Activated T-cell treated with anti-CD3 and anti-CD28 coated beads for 48 hours (primary cell): ENCODE measurements around the gene DNAJA3.
"Not testable (repeated sequence)": the region's sequence is repeated elsewhere in the genome, so short reads cannot be mapped to it uniquely, and the experiment has no call there.

ENCODE experiments used
- DNase-seq: peaks from one replicate; pipeline ENCODE4 v3.0.0-alpha.2; 2020; ENCODE audit warnings: low read depth

The DNAJA3 gene

DNA sequence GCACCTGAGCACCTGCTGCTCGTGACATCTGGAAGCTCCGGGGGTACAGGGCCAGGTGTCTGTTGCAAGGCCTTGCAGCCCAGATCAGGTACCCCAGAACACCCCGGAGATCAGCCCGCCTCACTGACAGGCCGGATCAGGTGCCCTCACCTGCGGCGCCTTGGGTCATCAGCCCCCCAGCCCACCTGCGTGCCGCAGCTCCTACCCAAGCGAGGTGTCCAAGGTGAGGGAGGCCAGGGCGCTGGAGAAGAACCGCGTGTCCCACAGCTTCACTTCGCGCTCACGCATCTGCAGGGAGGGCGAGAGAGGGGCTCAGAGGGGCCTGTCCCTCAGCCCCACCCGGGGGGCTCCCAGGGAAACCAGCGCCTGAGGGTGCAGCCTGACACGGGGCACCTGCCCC, 37.9 kb upstream of the DNAJA3 start:
- DNase-seq, result no peak

DNA sequence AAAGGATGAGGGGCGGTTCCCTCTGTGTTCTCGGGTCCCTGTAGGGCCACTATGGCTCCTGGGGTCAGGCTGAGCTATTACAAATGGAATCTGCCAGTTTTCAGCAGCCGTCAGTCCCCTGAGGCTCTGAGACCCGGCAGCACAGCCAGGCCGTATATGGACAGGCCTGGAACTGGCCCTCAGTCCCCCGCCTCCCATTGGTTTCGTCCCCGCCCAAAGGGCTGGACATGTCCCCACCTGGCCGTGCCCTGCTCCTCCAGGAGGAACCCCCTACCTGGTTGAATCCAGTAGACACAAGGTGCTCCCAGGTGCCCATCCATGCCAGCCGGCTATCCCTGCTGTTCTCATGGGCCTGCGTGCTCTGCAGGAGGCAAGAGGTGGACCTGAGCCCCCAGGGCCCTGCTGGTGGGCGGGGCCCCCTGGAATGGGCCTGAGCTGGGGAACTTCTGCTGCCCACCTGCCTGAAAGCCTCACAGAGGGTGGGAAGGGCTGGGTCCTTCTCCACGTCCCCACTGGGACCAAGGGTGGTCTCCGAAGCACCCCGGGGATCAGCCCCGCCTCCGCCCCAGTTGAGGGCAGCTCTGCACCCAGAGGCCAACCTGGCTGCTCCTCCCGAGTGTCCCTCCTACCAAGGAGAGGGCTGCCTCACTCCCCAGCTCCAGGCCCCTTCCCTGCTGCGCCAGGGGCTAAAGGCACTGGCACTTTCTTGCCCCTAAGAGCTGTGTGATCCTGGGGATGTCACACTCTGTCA, 37.2 kb upstream of the DNAJA3 start:
- DNase-seq, result no peak

DNA sequence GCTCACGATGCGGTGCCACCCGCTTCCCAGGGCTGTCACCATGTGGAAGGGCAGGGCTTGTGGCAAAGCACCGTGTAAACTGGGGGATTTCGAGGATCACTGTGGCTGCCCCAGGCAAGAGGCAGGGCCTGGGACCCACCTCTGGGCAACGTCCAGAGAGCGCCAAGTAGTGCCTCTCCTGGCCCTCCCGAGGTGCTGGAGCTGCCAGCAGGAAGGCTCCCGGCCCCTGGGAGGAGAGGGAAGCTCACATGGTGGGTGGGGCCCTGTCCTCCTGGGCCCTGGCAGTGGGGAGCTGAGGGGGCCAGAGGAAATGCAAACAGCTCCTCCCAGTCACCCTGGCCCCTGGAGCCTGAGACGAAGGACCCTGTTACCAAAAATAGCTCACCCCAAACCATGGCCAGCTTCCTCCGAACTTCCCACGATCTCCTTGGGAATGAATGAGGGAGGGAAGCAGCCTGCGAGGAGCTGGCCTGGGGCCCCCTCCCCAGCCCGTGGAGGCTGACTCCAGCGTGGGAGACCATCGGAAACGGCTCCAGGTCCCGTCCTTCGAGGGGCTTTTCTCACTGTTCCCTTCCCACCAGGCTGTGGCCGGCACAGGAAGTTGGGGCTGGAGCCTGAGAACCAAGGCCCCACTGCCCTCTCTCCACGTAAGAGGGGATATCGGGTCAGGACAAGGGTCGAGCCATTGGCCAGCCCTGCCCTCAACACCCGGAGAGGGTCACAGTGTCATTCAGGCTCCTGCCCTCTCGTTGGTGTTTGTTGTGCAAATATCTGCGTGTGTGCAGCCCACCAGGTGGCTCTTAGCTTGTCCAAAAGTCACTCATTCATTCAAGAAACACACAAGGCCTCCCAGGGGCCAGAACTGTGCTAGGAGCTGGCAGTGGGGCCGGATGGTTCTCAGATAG, 36.4 kb upstream of the DNAJA3 start:
- no peak for DNase-seq

DNA sequence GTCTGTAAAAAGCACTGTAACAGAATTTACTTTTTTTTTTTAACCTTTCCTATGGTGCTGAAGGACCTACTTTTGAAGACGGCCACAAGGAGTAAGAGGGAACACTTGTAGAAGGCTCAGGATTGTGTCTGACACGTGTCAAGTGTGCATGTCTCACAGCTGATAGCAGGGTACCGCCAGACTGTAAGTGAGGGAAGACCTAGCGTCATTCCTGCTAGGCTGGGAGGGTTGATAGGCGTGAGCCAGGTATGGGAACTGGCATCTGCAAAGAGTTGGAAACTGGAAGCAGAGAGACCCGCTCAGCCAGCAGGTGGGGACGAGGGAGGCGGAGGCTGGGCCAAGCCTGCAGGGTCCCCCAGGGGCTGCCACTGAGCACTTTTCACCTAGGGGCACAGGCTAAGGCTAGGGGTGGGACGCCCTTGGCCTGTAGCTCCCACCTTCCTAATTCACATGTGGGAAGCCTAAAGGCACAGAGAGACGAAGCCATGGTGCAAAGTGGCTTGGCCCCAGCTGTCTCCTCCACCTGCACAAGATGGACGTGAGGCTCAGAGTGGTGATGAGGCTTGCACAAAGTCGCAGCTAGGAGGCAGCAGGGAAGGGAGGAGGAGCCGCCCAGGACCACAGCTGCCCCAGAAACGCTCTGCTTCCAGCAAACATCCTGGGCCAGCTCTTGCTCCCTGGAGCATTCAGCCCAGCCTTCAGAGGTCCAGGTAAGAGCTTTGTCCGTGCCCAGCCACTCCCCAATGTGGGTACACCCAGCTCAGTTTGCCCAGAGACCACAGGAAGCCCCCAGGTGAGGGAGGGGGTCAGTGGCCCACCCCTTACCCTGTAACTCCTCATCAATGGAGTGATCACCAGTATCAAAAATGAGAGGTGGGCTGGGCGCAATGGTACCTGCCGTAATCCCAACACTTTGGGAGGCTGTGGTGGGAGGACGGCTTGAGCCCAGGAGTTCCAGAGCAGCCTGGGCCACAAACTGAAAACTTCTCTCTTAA, 35.1 kb upstream of the DNAJA3 start:
- DNase-seq, result no peak

DNA sequence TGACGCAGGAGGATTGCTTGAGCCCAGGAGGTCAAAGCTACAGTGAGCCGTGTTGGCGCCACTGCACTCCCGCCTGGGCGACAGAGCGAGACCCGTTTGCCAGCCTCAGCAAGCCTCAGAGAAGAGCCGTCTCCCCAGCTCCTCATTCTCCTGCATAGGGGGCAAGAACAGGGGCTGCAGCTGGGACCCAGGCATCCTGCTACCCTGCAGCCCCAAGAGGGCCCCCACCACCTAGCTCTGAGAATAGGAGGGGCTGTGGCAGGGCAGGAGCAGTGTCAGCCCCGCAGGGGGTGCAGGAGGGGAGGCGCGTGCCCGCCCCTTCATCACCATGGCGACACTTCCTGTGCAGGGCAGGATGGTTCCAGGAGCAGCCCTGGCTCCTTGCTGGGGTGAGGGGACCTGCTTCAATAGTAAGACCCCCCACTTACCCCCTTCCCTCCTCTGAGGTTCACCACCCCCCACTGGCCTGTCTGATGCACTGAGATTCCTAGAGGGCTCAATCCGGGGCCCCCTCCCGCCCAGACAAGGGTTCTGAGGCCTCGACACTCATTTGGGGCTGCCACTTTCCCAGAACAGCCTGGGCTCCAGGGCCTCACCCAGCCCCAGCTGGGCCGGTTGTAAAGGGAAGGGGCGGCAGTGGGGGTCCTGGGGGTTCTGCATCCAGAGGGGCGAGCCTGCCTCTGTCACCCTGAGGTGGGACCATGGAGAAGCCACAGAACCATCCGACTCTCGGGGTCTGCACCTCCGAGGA, 33.9 kb upstream of the DNAJA3 start:
- no peak for DNase-seq

DNA sequence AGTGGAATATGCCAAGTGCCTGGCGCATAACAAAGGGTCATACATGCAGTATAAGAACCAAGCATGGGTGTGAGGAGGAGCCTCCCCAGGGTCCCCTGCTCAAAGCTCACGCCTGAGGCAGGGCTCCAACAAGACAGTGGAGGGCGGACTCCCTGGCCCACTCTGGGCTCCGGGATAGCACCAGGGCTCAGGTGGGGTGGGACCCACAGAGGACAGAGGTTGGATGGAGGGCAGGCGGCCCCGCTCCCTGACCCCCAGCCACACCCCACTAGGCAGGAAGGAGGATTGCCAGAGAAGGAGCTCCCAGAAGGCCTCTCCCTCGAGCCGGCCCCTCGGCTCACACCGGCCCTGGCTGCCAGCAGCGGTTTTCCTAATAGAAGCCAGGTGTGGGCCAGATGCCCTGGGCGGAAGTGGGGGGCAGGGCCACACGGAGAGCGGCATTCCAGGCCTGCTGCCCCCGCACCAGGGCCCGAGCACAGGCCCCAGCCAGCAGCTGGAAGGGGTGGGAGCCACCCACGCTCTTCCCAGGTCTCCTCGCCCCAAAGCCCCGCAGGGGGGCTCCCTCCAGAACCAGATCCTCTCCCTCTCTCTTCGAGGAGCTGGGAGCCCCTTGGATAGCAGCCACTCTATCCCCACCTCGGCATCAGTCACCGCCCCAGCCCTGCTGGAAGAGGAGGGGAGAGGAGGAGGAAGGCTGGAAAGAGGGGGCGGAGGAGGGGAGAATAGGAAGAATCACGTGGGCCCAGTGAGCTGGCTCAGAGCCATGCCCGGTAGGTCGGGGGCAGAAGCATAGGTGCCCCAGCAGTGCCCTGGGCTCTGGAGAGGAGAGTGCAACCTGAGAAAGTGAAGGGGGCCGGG, 33.1 kb upstream of the DNAJA3 start:
- DNase-seq, result no peak

DNA sequence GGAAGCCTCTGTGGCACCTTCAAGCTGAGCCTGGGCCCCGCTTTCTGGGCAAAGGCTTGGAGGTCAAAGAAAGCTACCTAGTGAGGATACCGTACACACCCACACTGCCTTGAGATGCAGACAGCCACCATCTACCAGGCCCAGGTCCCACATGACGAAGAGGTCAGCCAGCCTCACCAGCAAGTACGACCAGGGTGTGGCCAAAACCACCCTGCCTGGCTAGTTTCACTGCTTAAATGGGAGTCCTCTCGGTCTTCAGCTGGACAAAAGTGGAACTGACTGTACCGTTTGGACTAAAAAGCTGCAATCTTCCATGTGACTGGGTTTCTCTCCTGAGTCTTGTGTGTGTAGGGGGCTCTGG, 32.4 kb upstream of the DNAJA3 start:
- no peak for DNase-seq

DNA sequence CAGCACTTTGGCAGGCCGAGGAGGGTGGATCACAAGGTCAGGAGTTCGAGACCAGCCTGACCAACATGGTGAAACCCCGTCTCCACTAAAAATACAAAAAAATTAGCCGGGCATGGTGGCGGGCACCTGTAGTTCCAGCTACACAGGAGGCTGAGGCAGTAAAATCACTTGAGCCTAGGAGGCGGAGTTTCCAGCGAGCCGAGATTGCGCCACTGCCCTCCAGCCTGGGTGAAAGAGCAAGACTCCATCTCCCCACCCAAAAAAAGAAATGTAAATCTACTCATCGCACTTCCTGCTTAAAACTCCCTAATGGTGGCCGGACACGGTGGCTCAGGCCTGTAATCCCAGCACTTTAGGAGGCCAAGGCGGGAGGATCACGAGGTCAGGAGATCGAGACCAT, 31.8 kb upstream of the DNAJA3 start:
- DNase-seq, result not testable (repeated sequence)

DNA sequence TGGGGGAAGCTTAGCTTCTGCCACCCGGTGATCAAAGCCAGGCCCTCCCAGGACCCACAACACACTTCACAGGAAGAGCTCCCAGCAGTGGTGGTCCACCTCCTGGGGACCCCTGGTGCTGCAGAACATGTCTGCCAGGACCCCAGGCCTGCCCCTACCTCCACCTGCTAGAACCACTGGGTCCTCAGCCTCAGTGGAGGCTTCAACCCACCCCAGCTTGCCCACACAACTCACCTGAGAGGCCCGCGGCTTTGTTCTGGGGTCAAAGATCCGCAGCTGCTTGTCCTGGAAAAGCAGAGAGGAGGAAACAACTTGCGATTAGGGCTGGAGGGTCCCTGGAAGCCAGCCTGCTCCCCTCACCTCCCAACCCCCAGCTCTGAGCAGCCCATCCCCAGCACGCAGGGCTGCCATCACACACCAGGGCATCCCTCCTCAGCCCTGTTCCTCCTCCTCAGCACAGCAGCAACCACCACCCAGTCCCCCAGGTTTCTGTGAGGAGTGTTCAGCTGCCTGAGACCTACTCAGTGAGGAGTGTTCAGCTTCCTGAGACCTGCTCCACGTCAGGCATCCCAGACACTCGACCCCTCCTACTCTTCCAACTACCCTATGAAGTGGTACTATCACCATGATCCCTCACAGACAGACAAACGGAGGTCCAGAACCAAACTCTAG, 30.5 kb upstream of the DNAJA3 start:
- DNase-seq, result no peak

DNA sequence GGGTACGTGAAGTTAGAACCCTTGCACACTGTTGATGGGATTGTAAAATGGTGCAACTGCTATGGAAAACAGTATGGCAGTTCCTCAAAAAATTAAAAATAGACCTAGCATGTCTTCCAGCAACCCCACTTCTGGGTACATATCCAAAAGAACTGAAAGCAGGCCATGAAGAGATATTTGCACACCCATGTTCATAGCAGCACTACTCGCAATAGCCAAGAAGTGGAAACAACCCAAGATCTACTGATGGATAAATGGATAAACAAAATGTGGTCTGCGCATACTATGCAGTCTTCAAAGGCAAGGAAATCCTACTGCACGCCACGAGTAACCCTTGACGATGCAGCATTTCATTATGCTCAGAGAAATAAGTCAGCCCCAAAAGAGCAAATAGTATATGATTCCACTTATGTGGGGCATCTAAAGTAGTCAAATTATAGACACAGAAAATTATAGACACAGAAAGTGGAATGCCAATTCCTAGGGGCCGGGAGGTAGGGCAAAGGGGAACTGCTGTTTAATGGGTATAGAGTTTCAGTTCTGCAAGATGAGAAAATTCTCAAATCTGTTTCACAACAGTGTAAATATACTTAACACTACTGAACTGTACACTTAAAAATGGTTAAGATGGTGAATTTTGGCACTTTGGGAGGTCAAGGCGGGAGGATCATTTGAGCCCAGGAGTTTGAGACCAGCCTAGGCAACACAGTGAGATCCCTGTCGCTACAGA, 26.5 kb upstream of the DNAJA3 start:
- DNase-seq, result no peak

DNA sequence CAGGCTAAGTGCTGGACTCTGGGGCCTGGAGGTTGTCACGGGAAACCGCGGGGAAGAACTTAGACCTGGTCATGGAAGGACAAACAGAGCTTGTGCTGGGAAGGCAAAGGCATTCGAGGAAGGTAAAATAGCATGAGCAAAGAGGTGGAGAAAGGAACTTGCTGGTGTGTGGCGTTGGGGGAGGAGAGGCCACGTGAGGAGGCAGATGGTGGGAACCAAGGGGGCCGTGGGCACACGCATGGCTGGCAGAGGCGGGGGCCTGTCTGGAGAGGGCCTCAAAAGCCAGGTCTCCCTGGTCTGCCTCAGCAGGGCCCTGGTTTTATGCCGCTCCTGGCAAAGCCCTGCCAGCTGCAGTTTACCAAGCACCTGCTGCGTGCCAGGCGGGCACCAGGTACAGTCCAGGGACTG, 24.6 kb upstream of the DNAJA3 start:
- no peak for DNase-seq

DNA sequence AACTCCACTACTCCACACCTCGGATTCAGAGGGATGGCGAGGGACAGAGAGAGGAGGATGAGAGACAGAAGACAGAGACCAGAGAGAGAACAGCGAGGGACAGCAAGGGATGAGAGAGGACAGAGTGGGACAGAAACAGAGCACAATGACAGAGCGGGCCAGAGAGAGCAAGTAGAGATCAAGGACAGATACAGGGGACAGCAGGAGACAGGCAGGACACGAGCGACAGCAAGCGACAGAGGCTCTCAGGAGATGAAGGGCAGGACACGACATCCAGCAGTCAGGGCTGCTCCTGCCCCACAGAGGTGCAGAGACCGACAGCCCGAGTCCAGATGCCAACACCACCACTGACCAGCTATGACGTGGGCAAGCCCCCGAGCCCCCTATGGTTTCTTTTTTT, 24.2 kb upstream of the DNAJA3 start:
- no peak for DNase-seq

DNA sequence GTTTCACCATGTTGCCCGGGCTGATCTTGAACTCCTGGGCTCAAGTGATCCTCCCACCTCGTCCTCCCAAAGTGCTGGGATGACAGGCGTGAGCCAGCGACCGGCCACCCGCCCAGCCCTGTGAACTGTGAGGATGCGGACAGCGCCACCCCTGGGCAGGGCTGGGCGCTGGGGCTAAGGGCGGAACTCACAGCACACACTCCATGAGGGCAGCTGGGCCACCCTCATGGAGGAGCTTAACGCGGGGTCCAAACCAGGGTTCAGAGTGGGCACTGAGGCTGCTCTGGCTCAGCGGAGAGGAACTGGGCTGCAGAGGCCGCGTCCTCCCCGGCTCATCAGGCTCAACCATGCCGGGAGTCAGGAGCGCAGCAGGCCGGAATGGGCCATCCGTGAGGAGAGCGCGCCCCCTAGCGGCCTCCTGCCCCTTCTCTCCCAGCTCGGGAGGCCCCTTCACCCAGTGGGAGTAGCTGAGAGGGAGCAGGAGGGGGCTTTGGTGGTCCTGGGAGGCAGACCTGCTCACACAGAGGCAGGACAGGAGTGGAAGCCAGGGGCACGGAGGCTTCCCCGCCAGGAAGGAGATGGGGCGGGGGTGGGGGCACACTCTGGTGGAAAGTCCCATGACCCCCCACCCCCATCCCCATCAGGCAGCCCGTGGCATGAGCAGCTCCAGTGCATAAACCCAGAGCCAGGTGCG, 23.1 kb upstream of the DNAJA3 start:
- DNase-seq, result peak; percentile 62

DNA sequence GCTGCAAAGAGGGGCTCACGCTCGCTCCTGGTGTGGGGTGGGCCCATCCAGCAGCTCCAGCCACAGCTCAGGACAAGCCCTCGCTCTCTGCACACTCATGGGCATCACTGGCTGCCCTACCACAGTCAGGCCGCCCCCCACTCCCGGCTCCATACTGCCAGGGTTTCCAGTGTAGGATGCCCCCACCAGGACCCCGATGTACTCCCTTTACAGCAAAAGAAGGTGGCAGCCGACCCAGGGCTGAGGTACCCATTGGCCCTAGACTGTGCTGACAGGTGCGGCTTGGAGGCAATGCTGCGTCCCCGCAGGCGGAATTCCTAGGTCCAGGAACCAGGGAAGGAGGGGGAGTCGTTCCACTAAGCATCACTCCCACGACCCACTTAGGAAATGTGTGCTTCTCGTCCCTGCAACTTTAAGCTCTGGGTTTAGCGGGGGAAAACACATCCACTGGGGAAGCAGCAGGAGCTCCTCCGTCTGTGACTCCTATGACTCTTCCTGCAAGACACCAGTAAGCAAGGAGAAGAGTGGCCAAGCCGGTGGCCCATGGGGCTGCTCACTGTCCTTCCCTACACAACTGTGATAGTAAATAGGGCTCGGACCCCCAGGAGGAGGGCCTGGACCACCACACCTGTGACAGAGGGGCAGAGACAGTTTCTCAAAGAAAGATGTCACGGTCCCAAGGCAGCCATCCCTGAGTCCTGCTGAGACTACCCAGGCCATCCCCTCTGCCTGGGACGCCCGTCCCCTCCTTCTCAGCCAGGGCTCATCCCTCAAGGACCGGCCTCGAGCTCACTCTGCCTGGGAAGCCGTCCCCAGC, 22.3 kb upstream of the DNAJA3 start:
- no peak for DNase-seq

DNA sequence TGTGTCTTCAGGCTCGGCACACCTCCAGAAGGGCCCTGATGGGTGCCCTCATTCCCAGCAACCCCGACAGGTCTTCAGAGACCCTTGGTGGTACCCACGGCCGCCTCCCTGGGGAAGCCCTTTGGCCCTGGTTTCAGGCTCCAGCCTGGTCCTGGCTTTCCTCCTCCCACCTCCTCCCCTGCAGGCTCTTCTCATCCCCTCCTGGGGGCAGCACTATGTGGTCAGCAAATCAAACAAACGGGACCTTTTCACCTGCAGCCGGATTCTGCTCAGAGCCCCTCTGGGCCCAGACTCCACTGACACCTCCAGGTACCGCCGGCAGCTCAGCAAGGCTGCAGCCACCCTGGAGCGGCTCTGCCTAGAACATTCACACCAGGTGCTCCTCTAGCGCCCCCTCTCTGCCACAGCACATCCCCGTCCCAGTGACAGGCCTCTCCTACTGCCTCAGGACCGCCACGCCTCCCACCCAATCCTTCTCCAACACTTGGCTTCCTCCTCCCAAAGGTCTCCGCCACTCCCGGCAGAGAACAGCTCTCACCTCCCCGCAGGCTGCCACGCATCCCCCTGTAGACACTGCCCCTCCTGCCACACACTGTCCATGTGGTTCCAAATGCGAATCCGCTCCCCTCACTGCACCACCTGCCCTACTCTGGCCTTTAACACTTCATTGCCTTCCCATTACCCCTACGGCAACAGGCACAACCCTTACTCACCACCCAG, 21.3 kb upstream of the DNAJA3 start:
- DNase-seq, result peak; percentile 37

DNA sequence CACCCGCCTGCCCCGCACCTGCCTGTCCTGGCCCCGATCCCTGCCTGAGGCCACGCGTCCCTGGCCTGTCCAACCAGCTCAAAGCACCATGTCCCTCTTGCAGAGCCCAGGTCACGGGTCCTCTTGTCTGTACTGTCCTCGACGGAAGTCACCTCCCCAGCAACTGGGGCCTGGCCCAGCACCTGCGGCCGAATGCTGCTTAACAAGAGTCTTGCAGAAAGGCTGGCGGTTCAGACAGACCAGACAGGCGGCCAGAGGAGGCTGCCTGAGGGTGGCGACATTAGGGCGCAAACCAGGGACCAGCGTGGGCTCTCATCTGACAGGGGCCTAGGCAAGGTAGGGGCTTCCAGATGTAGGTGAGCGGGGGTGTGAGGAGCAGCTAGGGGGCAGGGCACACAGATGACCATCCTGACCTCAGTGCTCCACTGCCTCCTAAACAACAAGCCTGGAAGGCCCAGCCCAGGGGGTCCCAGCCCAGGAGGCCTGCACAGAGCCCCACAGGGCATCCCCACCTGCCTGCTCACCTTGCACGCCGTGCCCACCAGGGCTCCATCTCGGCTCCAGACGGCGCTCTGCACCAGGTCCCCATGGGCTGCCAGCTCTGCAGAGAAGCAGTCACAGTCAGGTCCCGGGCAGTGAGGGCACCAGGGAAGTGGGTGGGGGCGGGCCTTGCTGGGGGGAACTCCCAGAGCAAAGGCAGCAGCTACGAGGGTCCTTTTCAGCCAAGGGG, 20.5 kb upstream of the DNAJA3 start:
- DNase-seq, result no peak
